HL-60 (cell line): ENCODE results near the gene PGGHG.

ENCODE experiments used
- DNase-seq, 2 experiments: peaks; one replicate each; pipeline ENCODE4 v3.0.0-alpha.2; 2010 to 2020; ENCODE audit warnings: low read depth in 1 of 2, low spot score in 1 of 2
- H3K27ac ChIP-seq: fragments of 250-450 bp; sonication (Bioruptor Pico); replicated peaks from 2 replicates; pipeline ENCODE4 v1.5.1; 2020; ENCODE audit warnings: mild to moderate bottlenecking, moderate library complexity
- H3K27me3 ChIP-seq: fragments of 250-450 bp; sonication (Bioruptor Pico); 2 replicates; pipeline ENCODE4 v1.5.1; 2021; ENCODE audit warnings: mild to moderate bottlenecking, moderate library complexity; ENCODE audit not compliant: insufficient read depth, poor library complexity, severe bottlenecking
- H3K4me3 ChIP-seq: replicated peaks from 2 replicates; pipeline ENCODE4 v1.5.1; 2011; ENCODE audit warnings: mild to moderate bottlenecking, control low read depth, low read length; ENCODE audit not compliant: insufficient read depth
- GABPA ChIP-seq: IDR thresholded peaks from 2 replicates; pipeline ENCODE4 v1.6.1; 2012; ENCODE audit warnings: low read depth
- POLR2AphosphoS5 ChIP-seq: IDR thresholded peaks from 2 replicates; pipeline ENCODE4 v1.6.1; 2012; ENCODE audit warnings: low read depth
- REST ChIP-seq: IDR thresholded peaks from 2 replicates; pipeline ENCODE4 v1.6.1; 2012; ENCODE audit warnings: low read depth; ENCODE audit not compliant: insufficient replicate concordance
- SPI1 ChIP-seq: IDR thresholded peaks from 2 replicates; pipeline ENCODE4 v1.6.1; 2012; ENCODE audit warnings: low read depth, mild to moderate bottlenecking, borderline replicate concordance
- TF ChIP-seq, protein P1 (sequence below): IDR thresholded peaks from one replicate; pipeline ENCODE4 v1.5.1; 2011; ENCODE audit warnings: low read length, control low read depth, inconsistent platforms; ENCODE audit not compliant: insufficient read depth

PGGHG gene

GRCh38 chr11:280706-281485 is 8.0 kb upstream of the PGGHG start:
- TF ChIP-seq REST (no peak), SPI1 (no peak)
- TF ChIP-seq, protein P1, sequence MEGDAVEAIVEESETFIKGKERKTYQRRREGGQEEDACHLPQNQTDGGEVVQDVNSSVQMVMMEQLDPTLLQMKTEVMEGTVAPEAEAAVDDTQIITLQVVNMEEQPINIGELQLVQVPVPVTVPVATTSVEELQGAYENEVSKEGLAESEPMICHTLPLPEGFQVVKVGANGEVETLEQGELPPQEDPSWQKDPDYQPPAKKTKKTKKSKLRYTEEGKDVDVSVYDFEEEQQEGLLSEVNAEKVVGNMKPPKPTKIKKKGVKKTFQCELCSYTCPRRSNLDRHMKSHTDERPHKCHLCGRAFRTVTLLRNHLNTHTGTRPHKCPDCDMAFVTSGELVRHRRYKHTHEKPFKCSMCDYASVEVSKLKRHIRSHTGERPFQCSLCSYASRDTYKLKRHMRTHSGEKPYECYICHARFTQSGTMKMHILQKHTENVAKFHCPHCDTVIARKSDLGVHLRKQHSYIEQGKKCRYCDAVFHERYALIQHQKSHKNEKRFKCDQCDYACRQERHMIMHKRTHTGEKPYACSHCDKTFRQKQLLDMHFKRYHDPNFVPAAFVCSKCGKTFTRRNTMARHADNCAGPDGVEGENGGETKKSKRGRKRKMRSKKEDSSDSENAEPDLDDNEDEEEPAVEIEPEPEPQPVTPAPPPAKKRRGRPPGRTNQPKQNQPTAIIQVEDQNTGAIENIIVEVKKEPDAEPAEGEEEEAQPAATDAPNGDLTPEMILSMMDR, result no peak
- DNase-seq, result no peak
- H3K27ac ChIP-seq, result no peak overlapping the region
- H3K27me3 ChIP-seq, result peaks cover 22% of the 10 kb centered on the region
- H3K4me3 ChIP-seq, result peak overlapping the region; percentile 36; the same call in 1 of the 2 replicates

DNA sequence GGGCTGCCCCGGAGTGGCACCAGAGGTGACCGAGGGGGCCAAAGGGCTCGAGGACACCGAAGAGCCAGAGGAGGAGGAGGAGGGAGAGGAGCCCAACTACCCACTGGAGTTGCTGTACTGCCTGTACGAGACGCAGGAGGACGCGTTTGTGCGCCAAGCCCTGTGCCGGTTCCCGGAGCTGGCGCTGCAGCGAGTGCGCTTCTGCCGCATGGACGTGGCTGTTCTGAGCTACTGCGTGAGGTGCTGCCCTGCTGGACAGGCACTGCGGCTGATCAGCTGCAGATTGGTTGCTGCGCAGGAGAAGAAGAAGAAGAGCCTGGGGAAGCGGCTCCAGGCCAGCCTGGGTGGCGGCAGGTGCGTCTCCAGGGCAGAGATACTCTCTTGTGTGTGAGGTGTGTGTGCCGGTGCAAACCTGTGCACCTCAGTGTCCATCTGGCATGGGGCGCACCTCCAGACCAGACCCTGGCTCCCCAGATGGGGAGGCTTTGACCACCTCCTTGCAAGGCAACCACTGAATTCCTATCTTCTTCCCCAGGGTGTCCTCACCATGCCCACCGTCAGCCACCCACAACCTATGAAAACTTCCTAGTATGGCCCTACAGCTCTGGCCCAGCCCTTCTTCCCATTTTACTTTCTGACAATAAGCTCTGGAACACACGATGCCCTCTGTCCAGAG is 7.3 kb upstream of the PGGHG start:
- no peak overlapping the region for H3K4me3 ChIP-seq
- TF ChIP-seq SPI1 (no peak), POLR2AphosphoS5 (no peak), GABPA (no peak), REST (no peak)
- TF ChIP-seq, protein P1, result no peak
- H3K27ac ChIP-seq, result no peak overlapping the region
- H3K27me3 ChIP-seq, result peaks cover 22% of the 10 kb centered on the region
- no peak for DNase-seq

DNA sequence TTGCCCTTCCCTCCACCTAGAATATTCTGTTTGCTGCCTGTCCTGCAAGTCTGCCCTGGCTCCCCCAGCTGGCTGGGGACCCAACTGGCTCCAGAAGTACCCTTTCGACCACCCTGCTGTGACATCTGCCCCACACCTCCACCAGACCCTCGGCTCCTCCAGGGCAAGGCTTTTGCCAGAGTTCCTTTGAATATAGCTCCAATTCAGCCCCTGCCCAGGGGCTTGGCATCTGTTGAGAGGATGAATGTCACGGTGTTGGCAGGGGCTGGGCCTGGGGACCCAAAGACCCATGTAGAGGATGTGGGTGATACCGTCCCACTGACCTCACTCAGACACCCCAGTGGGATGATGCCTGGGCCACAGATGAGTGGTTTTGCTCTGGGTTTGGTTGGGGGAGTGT is 6.8 kb upstream of the PGGHG start:
- no peak overlapping the region for H3K4me3 ChIP-seq
- no peak for DNase-seq
- peaks cover 22% of the 10 kb centered on the region for H3K27me3 ChIP-seq
- TF ChIP-seq GABPA (no peak), REST (no peak), SPI1 (no peak), POLR2AphosphoS5 (no peak)
- TF ChIP-seq, protein P1, result no peak
- H3K27ac ChIP-seq, result no peak overlapping the region
